ENCODE results near the gene SLC2A14.
"Not testable (repeated sequence)": the region's sequence is repeated elsewhere in the genome, so short reads cannot be mapped to it uniquely, and the experiment has no call there.

Gene SLC2A14

GRCh38 chr12:7844116-7844515 lies 28.6 kb downstream of the SLC2A14 start:
- Histone ChIP-seq H3K4me3 (ENCODE audit: low read depth in 1 of 2, low read length in 1 of 2) (peak overlapping the region; percentile 65 to 68), H3K27ac (peak overlapping the region; percentile 94), H3K9me3 (no peaks in the 10 kb centered on the region), H3K27me3 (no peaks in the 10 kb centered on the region), H3K4me1 (ENCODE audit: control insufficient read depth in 1 of 2, insufficient read depth in 1 of 2, low read depth in 1 of 2, low read length in 1 of 2) (peaks cover 85 to 86% of the 10 kb centered on the region in 2 experiments), H3K36me3 (no peaks in the 10 kb centered on the region)
- no peak for TF ChIP-seq CTCF (IDR thresholded peaks at IDR 0.05)

- peak overlapping the region; percentile 65 to 68 for H3K4me3 ChIP-seq (ENCODE audit: low read depth in 1 of 2, low read length in 1 of 2)
- not testable (repeated sequence) for H3K9me3 ChIP-seq, H3K36me3 ChIP-seq, H3K27me3 ChIP-seq
- H3K4me1 ChIP-seq (ENCODE audit: control insufficient read depth in 1 of 2, insufficient read depth in 1 of 2, low read depth in 1 of 2, low read length in 1 of 2), result peaks cover 83 to 85% of the 10 kb centered on the region in 2 experiments
- peak overlapping the region; percentile 94 for H3K27ac ChIP-seq
Measured at GRCh38 chr12:7843583-7843982, 29.1 kb downstream of the SLC2A14 start.

- H3K4me3 ChIP-seq (ENCODE audit: low read depth in 1 of 2, low read length in 1 of 2), result peak overlapping the region; percentile 38 to 44
- H3K36me3 ChIP-seq, H3K9me3 ChIP-seq, H3K27me3 ChIP-seq: not testable (repeated sequence)
- peaks cover 83 to 85% of the 10 kb centered on the region in 2 experiments for H3K4me1 ChIP-seq (ENCODE audit: control insufficient read depth in 1 of 2, insufficient read depth in 1 of 2, low read depth in 1 of 2, low read length in 1 of 2)
- peak overlapping the region; percentile 93 for H3K27ac ChIP-seq
Measured at GRCh38 chr12:7843149-7843548, 29.6 kb downstream of the SLC2A14 start.

- H3K36me3 ChIP-seq, H3K27me3 ChIP-seq, H3K9me3 ChIP-seq: not testable (repeated sequence)
- Histone ChIP-seq H3K27ac (peak overlapping the region; percentile 93), H3K4me3 (ENCODE audit: low read depth in 1 of 2, low read length in 1 of 2) (peak overlapping the region; percentile 38 to 44), H3K4me1 (ENCODE audit: control insufficient read depth in 1 of 2, insufficient read depth in 1 of 2, low read depth in 1 of 2, low read length in 1 of 2) (peaks cover 84 to 85% of the 10 kb centered on the region in 2 experiments)
Measured at GRCh38 chr12:7842444-7842843, 30.3 kb downstream of the SLC2A14 start.

- H3K4me1 ChIP-seq (ENCODE audit: control insufficient read depth in 1 of 2, insufficient read depth in 1 of 2, low read depth in 1 of 2, low read length in 1 of 2), result peaks cover 85 to 90% of the 10 kb centered on the region in 2 experiments
- not testable (repeated sequence) for H3K27me3 ChIP-seq; H3K9me3 ChIP-seq; H3K36me3 ChIP-seq; H3K4me3 ChIP-seq (ENCODE audit: low read depth in 1 of 2, low read length in 1 of 2)
- peak overlapping the region; percentile 69 for H3K27ac ChIP-seq
Measured at GRCh38 chr12:7839848-7840247, 32.9 kb downstream of the SLC2A14 start.

- not testable (repeated sequence) for H3K4me3 ChIP-seq (ENCODE audit: low read depth in 1 of 2, low read length in 1 of 2); H3K27me3 ChIP-seq; H3K9me3 ChIP-seq; H3K36me3 ChIP-seq
- Histone ChIP-seq H3K27ac (peak overlapping the region; percentile 69), H3K4me1 (ENCODE audit: control insufficient read depth in 1 of 2, insufficient read depth in 1 of 2, low read depth in 1 of 2, low read length in 1 of 2) (peaks cover 85 to 90% of the 10 kb centered on the region in 2 experiments)
Measured at GRCh38 chr12:7839226-7839625, 33.5 kb downstream of the SLC2A14 start.

- TF ChIP-seq CTCF (IDR thresholded peaks at IDR 0.05), result peak; percentile 11
- Histone ChIP-seq H3K27me3 (no peaks in the 10 kb centered on the region), H3K4me1 (ENCODE audit: control insufficient read depth in 1 of 2, insufficient read depth in 1 of 2, low read depth in 1 of 2, low read length in 1 of 2) (peaks cover 94 to 98% of the 10 kb centered on the region in 2 experiments), H3K9me3 (no peaks in the 10 kb centered on the region), H3K27ac (peak overlapping the region; percentile 93), H3K4me3 (ENCODE audit: low read depth in 1 of 2, low read length in 1 of 2) (no peak overlapping the region), H3K36me3 (no peaks in the 10 kb centered on the region)
Measured at GRCh38 chr12:7837366-7837765, 35.3 kb downstream of the SLC2A14 start.

- H3K36me3 ChIP-seq, result no peaks in the 10 kb centered on the region
- no peaks in the 10 kb centered on the region for H3K27me3 ChIP-seq
- H3K9me3 ChIP-seq, result no peaks in the 10 kb centered on the region
- H3K4me3 ChIP-seq (ENCODE audit: low read depth in 1 of 2, low read length in 1 of 2), result peak overlapping the region in 1 of 2 experiments; percentile 30
- H3K27ac ChIP-seq, result peak overlapping the region; percentile 93
- TF ChIP-seq CTCF (IDR thresholded peaks at IDR 0.05), result no peak
- peaks cover 86% of the 10 kb centered on the region in 2 experiments for H3K4me1 ChIP-seq (ENCODE audit: control insufficient read depth in 1 of 2, insufficient read depth in 1 of 2, low read depth in 1 of 2, low read length in 1 of 2)
Measured at GRCh38 chr12:7835766-7836165, 36.9 kb downstream of the SLC2A14 start.

Measured in neutrophil (primary cell).